ENCODE measurements around the gene TP53BP2. TPM values are rescaled to one million over a fixed set of nuclear protein-coding genes. Genes with fewer than 3 reads are reported as not detected.

TP53BP2 gene
- total RNA-seq, 6 experiments from 2014 or later, result 13.7 to 46.4 (median 19.0) TPM

- no peaks in the 10 kb centered on the region for H3K4me1 ChIP-seq
- H3K27me3 ChIP-seq, result no peaks in the 10 kb centered on the region
- ATAC-seq (no peak), DNase-seq (no peak)
- intact Hi-C loops (cut with DNase I), result no loop called here
- H3K4me3 ChIP-seq, result no peak overlapping the region
- H3K27ac ChIP-seq, result no peak overlapping the region
- no peaks in the 10 kb centered on the region for H3K36me3 ChIP-seq
- 71% methylated on average over 1 of the region's 1 CpG for WGBS (ENCODE audit: insufficient coverage, low coverage, low lambda C conversion rate, missing lambda C conversion rate)
- no peak for TF ChIP-seq POLR2A (IDR thresholded peaks at IDR 0.05)
- TF ChIP-seq, protein P1, sequence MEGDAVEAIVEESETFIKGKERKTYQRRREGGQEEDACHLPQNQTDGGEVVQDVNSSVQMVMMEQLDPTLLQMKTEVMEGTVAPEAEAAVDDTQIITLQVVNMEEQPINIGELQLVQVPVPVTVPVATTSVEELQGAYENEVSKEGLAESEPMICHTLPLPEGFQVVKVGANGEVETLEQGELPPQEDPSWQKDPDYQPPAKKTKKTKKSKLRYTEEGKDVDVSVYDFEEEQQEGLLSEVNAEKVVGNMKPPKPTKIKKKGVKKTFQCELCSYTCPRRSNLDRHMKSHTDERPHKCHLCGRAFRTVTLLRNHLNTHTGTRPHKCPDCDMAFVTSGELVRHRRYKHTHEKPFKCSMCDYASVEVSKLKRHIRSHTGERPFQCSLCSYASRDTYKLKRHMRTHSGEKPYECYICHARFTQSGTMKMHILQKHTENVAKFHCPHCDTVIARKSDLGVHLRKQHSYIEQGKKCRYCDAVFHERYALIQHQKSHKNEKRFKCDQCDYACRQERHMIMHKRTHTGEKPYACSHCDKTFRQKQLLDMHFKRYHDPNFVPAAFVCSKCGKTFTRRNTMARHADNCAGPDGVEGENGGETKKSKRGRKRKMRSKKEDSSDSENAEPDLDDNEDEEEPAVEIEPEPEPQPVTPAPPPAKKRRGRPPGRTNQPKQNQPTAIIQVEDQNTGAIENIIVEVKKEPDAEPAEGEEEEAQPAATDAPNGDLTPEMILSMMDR (IDR thresholded peaks at IDR 0.05), result no peak
- no peaks in the 10 kb centered on the region for H3K9me3 ChIP-seq
These were observed 16.2 kb upstream of the TP53BP2 start for GRCh38 chr1:223861904-223862303.

- Histone ChIP-seq H3K4me3 (no peak overlapping the region), H3K4me1 (no peaks in the 10 kb centered on the region), H3K27ac (no peak overlapping the region), H3K36me3 (no peaks in the 10 kb centered on the region), H3K9me3 (no peaks in the 10 kb centered on the region), H3K27me3 (no peaks in the 10 kb centered on the region)
- no peak for TF ChIP-seq POLR2A (IDR thresholded peaks at IDR 0.05)
- TF ChIP-seq, protein P1 (IDR thresholded peaks at IDR 0.05), result no peak
- 77% methylated on average over 4 of the region's 5 CpGs for WGBS (ENCODE audit: insufficient coverage, low coverage, low lambda C conversion rate, missing lambda C conversion rate)
- ATAC-seq (peak in 1 of 4 donors; percentile 10), DNase-seq (no peak)
- intact Hi-C loops (cut with DNase I), result no loop called here
These were observed 14.4 kb upstream of the TP53BP2 start for GRCh38 chr1:223860051-223860622.

- no peaks in the 10 kb centered on the region for H3K36me3 ChIP-seq
- no peak overlapping the region for H3K4me3 ChIP-seq
- DNase-seq (no peak), ATAC-seq (no peak)
- H3K27me3 ChIP-seq, result no peaks in the 10 kb centered on the region
- 61% methylated on average over 7 of the region's 8 CpGs for WGBS (ENCODE audit: insufficient coverage, low coverage, low lambda C conversion rate, missing lambda C conversion rate)
- H3K27ac ChIP-seq, result no peak overlapping the region
- TF ChIP-seq, protein P1 (IDR thresholded peaks at IDR 0.05), result no peak
- TF ChIP-seq POLR2A (IDR thresholded peaks at IDR 0.05), result no peak
- H3K4me1 ChIP-seq, result no peaks in the 10 kb centered on the region
- H3K9me3 ChIP-seq, result no peaks in the 10 kb centered on the region
- intact Hi-C loops (cut with DNase I), result no loop called here
These were observed 13.3 kb upstream of the TP53BP2 start for GRCh38 chr1:223859058-223859457.

DNA sequence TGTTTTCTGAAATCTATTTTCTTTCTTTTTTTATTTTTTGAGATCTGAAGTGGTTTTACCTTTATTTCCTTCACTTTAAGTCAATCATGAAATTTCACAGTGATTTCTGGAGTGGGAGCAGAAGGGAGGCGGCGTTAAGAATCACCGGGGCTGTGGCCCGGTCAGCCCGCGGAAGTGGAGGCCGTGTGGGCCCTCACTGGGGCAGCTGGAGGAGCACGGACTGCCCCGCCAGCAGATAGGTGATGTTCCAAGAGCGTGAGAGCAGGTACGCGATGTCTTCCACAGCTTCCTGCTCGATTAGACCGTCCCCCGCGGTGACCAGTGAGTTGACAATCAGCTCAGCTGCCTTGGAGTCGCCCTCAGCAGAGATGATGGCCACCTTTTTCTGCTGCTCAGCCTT, 10.6 kb upstream of the TP53BP2 start:
- Histone ChIP-seq H3K9me3 (no peaks in the 10 kb centered on the region), H3K4me1 (no peaks in the 10 kb centered on the region), H3K4me3 (no peak overlapping the region), H3K27ac (no peak overlapping the region), H3K27me3 (no peaks in the 10 kb centered on the region), H3K36me3 (no peaks in the 10 kb centered on the region)
- DNase-seq, result no peak
- 96% methylated on average over 4 of the region's 17 CpGs for WGBS (ENCODE audit: insufficient coverage, low coverage, low lambda C conversion rate, missing lambda C conversion rate)
- no peak for TF ChIP-seq POLR2A (IDR thresholded peaks at IDR 0.05)
- TF ChIP-seq, protein P1 (IDR thresholded peaks at IDR 0.05), result no peak
- intact Hi-C loops (cut with DNase I), result no loop called here
- no peak for ATAC-seq

DNA sequence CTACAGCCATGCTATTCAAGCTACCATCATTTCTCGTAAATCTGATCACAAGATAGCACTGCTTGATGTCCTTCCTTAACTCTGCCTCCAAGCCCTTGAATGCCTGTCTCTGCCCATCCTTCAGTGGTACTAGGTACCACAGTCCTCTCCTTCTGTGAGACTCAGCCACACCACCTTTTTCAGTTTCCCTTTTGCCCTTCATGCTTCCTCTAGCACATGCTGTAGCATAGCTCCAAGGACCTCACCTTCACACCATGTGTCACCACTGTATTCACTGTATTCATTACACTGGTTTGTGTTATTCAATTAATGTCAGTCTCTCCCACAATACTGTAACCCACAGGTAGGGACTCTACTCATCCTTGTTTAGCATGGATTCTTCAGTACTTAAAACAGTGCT, 8.0 kb upstream of the TP53BP2 start:
- Histone ChIP-seq H3K36me3 (no peaks in the 10 kb centered on the region), H3K4me3 (no peak overlapping the region), H3K9me3 (no peaks in the 10 kb centered on the region), H3K27ac (no peak overlapping the region), H3K4me1 (no peaks in the 10 kb centered on the region), H3K27me3 (no peaks in the 10 kb centered on the region)
- no peak for TF ChIP-seq POLR2A (IDR thresholded peaks at IDR 0.05)
- TF ChIP-seq, protein P1 (IDR thresholded peaks at IDR 0.05), result no peak
- no peak for ATAC-seq
- 94% methylated on average over 1 of the region's 1 CpG for WGBS (ENCODE audit: insufficient coverage, low coverage, low lambda C conversion rate, missing lambda C conversion rate)
- DNase-seq, result no peak
- intact Hi-C loops (cut with DNase I), result no loop called here
